ENCODE data around the gene ADGRD1.
A peak's percentile ranks its signal among the peaks of the same experiment; 100 is the strongest.
"Not testable (repeated sequence)": the region's sequence is repeated elsewhere in the genome, so short reads cannot be mapped to it uniquely, and the experiment has no call there.

The ADGRD1 gene

DNA sequence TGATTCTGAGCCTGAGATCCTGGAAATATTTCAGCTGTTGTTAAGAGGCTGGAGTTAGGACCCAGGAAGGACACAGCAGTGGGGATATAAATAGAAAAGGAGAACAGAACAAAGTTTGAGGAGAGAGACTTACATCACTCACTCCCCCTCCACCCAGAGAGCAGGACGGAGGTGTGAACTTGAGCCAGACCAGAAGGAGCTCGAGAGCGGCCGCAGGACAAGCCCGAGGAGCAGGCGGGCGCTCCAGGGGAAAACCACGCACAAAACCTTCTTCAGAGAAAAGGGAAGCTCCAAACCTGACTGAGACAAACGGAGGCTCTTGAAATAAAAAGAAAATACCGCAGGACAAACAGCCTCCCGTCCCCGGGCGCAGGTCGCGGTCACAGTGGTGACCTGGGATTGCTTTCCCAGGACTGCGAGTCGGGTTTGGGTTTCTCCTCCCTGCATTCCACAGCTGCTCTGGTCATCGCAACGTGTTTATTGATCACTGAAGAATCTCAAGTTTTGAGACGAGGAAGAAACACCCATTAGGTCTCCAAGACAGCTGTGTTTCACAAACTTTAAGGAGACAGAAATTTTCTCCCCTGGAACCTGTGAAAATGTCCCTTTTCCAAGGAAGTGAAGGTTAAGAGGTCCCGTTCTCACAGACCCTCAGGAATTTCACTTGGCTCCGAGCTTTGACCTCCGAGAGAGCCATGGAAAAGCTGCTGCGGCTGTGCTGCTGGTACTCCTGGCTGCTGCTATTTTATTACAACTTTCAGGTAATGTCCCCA, at the start of gene ADGRD1:
Gene ADGRD1, plus strand, starts transcription at position 137 of the 773 bp plus-strand sequence. Its CDS starts 559 bp downstream, at position 696.
- no peak within 1 kb of the TSS for H3K9ac ChIP-seq (ENCODE audit: low read depth in 1 of 2, low read length in 2 of 2)
- H3K9me3 ChIP-seq (ENCODE audit: control insufficient read depth in 1 of 2, low read length in 2 of 2) = peaks cover 4 to 6% of the 10 kb centered on the region in 2 donors
- no peaks in the 10 kb centered on the region for H3K36me3 ChIP-seq (ENCODE audit: control insufficient read depth in 1 of 2, insufficient read depth in 2 of 2, low read length in 2 of 2)
- peaks cover 0 to 5% of the 10 kb centered on the region in 2 donors for H3K4me1 ChIP-seq (ENCODE audit: control insufficient read depth in 1 of 2, insufficient read depth in 2 of 2, low read length in 2 of 2)
- no peak within 1 kb of the TSS for H3K27ac ChIP-seq (ENCODE audit: low read depth, low read length)
- peaks cover 5 to 11% of the 10 kb centered on the region in 2 donors for H3K27me3 ChIP-seq (ENCODE audit: control insufficient read depth in 1 of 2, insufficient read depth in 2 of 2, low read length in 2 of 2)
- H3K4me3 ChIP-seq (ENCODE audit: low read depth in 1 of 2, low read length in 2 of 2) = peak within 1 kb of the TSS; percentile 17 to 46

DNA sequence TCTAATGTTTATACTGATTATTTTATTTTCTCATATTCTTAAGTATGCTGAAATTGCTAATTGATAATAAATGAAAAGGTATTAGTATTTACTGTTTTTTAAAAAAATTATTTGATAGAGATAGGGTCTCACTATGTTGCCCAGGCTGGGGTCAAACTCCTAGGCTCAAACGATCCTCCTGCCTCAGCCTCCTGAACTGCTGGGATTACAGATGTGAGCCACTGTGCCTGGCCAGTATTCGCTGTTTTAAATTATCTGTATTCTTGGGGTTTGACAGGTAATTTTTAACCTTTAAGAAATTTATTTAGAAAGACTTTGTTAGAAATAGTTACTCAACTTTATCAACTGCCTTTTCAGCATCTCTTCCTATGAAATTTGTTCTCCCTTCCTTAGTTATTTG, 49.6 kb upstream of the ADGRD1 start:
- Histone ChIP-seq H3K9me3 (ENCODE audit: control insufficient read depth in 1 of 2, low read length in 2 of 2) (no peaks in the 10 kb centered on the region), H3K4me1 (ENCODE audit: control insufficient read depth in 1 of 2, insufficient read depth in 2 of 2, low read length in 2 of 2) (no peaks in the 10 kb centered on the region), H3K27me3 (ENCODE audit: control insufficient read depth in 1 of 2, insufficient read depth in 2 of 2, low read length in 2 of 2) (no peaks in the 10 kb centered on the region), H3K36me3 (ENCODE audit: control insufficient read depth in 1 of 2, insufficient read depth in 2 of 2, low read length in 2 of 2) (no peaks in the 10 kb centered on the region), H3K9ac (ENCODE audit: low read depth in 1 of 2, low read length in 2 of 2) (no peak overlapping the region), H3K27ac (ENCODE audit: low read depth, low read length) (no peak overlapping the region), H3K4me3 (ENCODE audit: low read depth in 1 of 2, low read length in 2 of 2) (no peak overlapping the region)

DNA sequence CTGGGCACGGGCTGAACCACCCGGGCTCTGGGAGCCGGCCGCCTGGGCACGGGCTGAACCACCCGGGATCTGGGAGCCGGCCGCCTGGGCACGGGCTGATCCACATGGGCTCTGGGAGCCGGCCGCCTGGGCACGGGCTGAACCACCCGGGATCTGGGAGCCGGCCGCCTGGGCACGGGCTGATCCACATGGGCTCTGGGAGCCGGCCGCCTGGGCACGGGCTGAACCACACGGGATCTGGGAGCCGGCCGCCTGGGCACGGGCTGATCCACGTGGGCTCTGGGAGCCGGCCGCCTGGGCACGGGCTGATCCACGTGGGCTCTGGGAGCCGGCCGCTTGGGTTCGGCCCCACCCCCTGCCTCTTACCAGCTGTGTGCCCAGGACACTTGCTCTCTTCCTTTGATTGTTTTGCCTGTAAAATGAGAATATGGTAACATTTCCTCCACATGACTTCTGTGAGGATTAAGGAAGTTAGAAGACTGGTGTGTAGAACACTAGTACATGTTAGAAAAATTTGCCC, 48.7 kb upstream of the ADGRD1 start:
- H3K27ac ChIP-seq (ENCODE audit: low read depth, low read length); H3K36me3 ChIP-seq (ENCODE audit: control insufficient read depth in 1 of 2, insufficient read depth in 2 of 2, low read length in 2 of 2); H3K4me3 ChIP-seq (ENCODE audit: low read depth in 1 of 2, low read length in 2 of 2); H3K9me3 ChIP-seq (ENCODE audit: control insufficient read depth in 1 of 2, low read length in 2 of 2); H3K9ac ChIP-seq (ENCODE audit: low read depth in 1 of 2, low read length in 2 of 2); H3K27me3 ChIP-seq (ENCODE audit: control insufficient read depth in 1 of 2, insufficient read depth in 2 of 2, low read length in 2 of 2); H3K4me1 ChIP-seq (ENCODE audit: control insufficient read depth in 1 of 2, insufficient read depth in 2 of 2, low read length in 2 of 2): not testable (repeated sequence)

DNA sequence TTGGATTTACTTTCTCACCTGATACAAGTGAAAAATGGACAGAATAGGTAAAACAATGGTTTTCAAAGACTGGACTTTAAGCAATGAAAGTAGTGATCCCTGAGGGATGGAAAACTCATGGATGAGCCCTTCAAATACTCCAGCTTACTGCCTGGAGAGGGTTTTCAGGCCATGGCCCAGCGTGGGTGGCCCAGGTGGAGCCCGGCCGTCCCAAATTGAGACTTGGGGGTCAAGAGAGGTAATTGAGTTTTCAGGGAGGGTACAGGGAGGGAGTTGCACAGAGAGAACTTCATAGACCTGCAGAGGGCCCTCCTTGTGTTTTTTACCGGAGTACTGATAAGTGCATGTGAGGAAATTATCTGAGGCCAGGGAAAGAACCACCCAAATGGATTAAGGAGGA, 44.6 kb upstream of the ADGRD1 start:
- H3K27me3 ChIP-seq (ENCODE audit: control insufficient read depth in 1 of 2, insufficient read depth in 2 of 2, low read length in 2 of 2) = no peaks in the 10 kb centered on the region

DNA sequence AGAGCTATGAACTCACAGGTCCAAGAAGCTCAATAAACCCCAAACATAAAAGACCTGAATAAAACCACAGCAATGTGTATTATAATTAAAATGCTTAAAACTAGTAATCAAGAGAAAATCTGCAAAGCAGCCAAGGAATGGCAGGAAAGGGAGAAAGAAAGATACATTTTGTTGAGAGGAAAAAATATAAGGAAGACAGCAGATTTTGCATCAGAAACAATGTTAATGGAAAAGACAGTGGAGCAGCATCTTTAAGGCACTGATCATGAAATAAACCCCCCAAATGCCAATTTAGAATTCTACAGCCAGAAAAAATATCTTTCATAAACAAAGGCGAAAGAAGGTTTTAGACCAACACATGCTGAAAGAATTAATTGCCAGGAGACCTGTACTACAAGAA, 42.5 kb upstream of the ADGRD1 start:
- Histone ChIP-seq H3K9me3 (ENCODE audit: control insufficient read depth in 1 of 2, low read length in 2 of 2) (peaks cover 0 to 4% of the 10 kb centered on the region in 2 donors), H3K4me3 (ENCODE audit: low read depth in 1 of 2, low read length in 2 of 2) (no peak overlapping the region), H3K36me3 (ENCODE audit: control insufficient read depth in 1 of 2, insufficient read depth in 2 of 2, low read length in 2 of 2) (no peaks in the 10 kb centered on the region), H3K27ac (ENCODE audit: low read depth, low read length) (no peak overlapping the region), H3K27me3 (ENCODE audit: control insufficient read depth in 1 of 2, insufficient read depth in 2 of 2, low read length in 2 of 2) (peaks cover 0 to 5% of the 10 kb centered on the region in 2 donors), H3K4me1 (ENCODE audit: control insufficient read depth in 1 of 2, insufficient read depth in 2 of 2, low read length in 2 of 2) (no peaks in the 10 kb centered on the region), H3K9ac (ENCODE audit: low read depth in 1 of 2, low read length in 2 of 2) (no peak overlapping the region)

More for the DNA sequence above, 44.6 kb upstream of the ADGRD1 start:
- H3K9ac ChIP-seq (ENCODE audit: low read depth in 1 of 2, low read length in 2 of 2) = no peak overlapping the region
- peaks cover 0 to 4% of the 10 kb centered on the region in 2 donors for H3K9me3 ChIP-seq (ENCODE audit: control insufficient read depth in 1 of 2, low read length in 2 of 2)
- H3K4me3 ChIP-seq (ENCODE audit: low read depth in 1 of 2, low read length in 2 of 2) = no peak overlapping the region
- H3K27ac ChIP-seq (ENCODE audit: low read depth, low read length) = no peak overlapping the region
- H3K36me3 ChIP-seq (ENCODE audit: control insufficient read depth in 1 of 2, insufficient read depth in 2 of 2, low read length in 2 of 2) = no peaks in the 10 kb centered on the region
- H3K4me1 ChIP-seq (ENCODE audit: control insufficient read depth in 1 of 2, insufficient read depth in 2 of 2, low read length in 2 of 2) = no peaks in the 10 kb centered on the region

DNA sequence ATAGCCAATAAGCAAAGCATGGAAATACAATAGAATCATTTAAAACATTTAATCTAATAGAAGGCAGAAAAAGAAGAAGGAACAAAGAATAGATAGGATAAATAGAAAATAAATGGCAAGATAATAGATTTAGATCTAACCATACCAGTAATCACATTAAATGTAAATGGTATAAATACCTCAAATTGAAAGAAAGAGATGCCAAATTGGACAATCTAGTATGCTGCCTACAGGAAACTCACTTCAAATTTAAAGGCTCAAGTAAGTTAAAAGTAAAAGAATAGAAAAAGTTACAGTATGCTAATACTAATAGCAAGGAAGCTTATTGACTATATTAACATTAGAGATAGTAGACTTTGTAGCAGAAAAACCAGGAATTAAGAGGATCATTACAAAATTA, 41.8 kb upstream of the ADGRD1 start:
- Histone ChIP-seq H3K4me1 (ENCODE audit: control insufficient read depth in 1 of 2, insufficient read depth in 2 of 2, low read length in 2 of 2) (no peaks in the 10 kb centered on the region), H3K27ac (ENCODE audit: low read depth, low read length) (no peak overlapping the region), H3K9ac (ENCODE audit: low read depth in 1 of 2, low read length in 2 of 2) (no peak overlapping the region), H3K36me3 (ENCODE audit: control insufficient read depth in 1 of 2, insufficient read depth in 2 of 2, low read length in 2 of 2) (no peaks in the 10 kb centered on the region), H3K9me3 (ENCODE audit: control insufficient read depth in 1 of 2, low read length in 2 of 2) (peaks cover 0 to 4% of the 10 kb centered on the region in 2 donors), H3K27me3 (ENCODE audit: control insufficient read depth in 1 of 2, insufficient read depth in 2 of 2, low read length in 2 of 2) (peaks cover 0 to 12% of the 10 kb centered on the region in 2 donors), H3K4me3 (ENCODE audit: low read depth in 1 of 2, low read length in 2 of 2) (no peak overlapping the region)

DNA sequence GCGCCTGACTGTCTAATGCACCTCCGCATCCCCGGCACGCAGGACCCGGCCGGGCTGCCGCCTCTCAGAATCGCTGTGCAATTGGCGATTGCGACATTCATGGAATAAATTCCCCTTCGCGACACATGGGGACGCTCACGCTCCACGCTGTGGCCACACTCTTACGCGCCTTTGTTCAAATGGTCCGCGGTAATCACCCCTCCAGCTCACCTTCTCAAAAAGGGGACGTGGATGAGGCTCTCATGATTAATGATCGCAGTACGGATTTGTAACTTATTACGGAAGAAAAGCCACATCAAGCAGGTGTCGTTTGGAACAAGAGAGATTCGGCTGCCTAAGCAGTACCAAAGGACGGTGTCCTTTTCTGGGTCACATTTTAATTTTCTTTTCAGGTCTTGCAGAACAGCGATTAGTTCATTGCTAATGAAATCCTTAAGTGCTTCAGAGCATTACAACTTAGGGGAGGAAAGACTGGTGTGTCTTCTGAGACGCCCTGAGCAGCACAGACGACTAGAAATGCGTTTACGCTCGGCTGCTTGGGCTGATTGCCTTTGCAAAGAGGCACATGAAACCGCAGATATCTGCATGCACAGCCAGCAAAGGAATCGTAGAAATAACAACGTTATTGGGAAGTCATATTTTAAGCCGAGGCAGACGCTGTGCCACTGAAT, 37.3 kb upstream of the ADGRD1 start:
- no peak overlapping the region for H3K27ac ChIP-seq (ENCODE audit: low read depth, low read length)
- no peak overlapping the region for H3K9ac ChIP-seq (ENCODE audit: low read depth in 1 of 2, low read length in 2 of 2)
- no peaks in the 10 kb centered on the region for H3K4me1 ChIP-seq (ENCODE audit: control insufficient read depth in 1 of 2, insufficient read depth in 2 of 2, low read length in 2 of 2)
- no peaks in the 10 kb centered on the region for H3K36me3 ChIP-seq (ENCODE audit: control insufficient read depth in 1 of 2, insufficient read depth in 2 of 2, low read length in 2 of 2)
- H3K27me3 ChIP-seq (ENCODE audit: control insufficient read depth in 1 of 2, insufficient read depth in 2 of 2, low read length in 2 of 2) = peaks cover 9 to 16% of the 10 kb centered on the region in 2 donors
- H3K9me3 ChIP-seq (ENCODE audit: control insufficient read depth in 1 of 2, low read length in 2 of 2) = peaks cover 0 to 4% of the 10 kb centered on the region in 2 donors
- H3K4me3 ChIP-seq (ENCODE audit: low read depth in 1 of 2, low read length in 2 of 2) = no peak overlapping the region

DNA sequence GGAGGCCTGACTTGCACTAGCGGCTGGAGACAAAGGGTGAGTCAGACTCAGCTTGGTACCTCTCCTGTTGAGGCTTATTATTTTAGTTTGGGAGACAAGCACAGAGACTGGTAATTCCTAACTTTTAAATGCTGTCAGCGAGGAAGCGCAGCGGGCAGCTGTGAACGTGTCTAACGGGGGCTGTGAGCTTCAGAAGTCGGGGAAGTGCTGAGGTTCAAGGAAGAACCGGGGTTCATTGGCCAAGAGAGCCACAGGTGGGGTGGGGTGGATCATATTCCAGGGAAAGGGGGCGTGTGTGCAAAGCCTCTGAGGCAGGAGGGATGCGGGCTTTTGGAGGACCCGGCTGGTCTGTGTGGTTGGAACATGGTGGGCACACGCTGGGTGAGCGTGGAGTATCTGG, 36.1 kb upstream of the ADGRD1 start:
- H3K4me3 ChIP-seq (ENCODE audit: low read depth in 1 of 2, low read length in 2 of 2) = no peak overlapping the region
- H3K36me3 ChIP-seq (ENCODE audit: control insufficient read depth in 1 of 2, insufficient read depth in 2 of 2, low read length in 2 of 2) = no peaks in the 10 kb centered on the region
- H3K9ac ChIP-seq (ENCODE audit: low read depth in 1 of 2, low read length in 2 of 2) = no peak overlapping the region
- H3K9me3 ChIP-seq (ENCODE audit: control insufficient read depth in 1 of 2, low read length in 2 of 2) = no peaks in the 10 kb centered on the region
- H3K27me3 ChIP-seq (ENCODE audit: control insufficient read depth in 1 of 2, insufficient read depth in 2 of 2, low read length in 2 of 2) = peaks cover 9 to 16% of the 10 kb centered on the region in 2 donors
- H3K4me1 ChIP-seq (ENCODE audit: control insufficient read depth in 1 of 2, insufficient read depth in 2 of 2, low read length in 2 of 2) = no peaks in the 10 kb centered on the region
- no peak overlapping the region for H3K27ac ChIP-seq (ENCODE audit: low read depth, low read length)

DNA sequence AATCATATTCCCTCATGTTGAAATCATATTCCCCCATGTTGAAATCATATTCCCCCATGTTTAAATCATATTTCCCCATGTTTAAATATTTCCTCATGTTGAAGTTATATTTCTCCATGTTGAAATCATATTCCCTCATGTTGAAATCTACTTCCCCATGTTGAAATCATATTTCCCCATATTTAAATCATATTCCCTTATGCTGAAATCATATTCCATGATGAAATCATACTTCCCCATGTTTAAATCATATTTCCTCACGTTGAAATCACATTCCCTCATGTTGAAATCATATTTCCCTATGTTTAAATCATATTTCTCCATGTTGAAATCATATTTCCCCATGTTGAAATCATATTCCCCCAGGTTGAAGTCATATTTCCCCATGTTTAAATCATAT, 34.6 kb upstream of the ADGRD1 start:
- Histone ChIP-seq H3K9ac (ENCODE audit: low read depth in 1 of 2, low read length in 2 of 2) (no peak overlapping the region), H3K4me1 (ENCODE audit: control insufficient read depth in 1 of 2, insufficient read depth in 2 of 2, low read length in 2 of 2) (no peaks in the 10 kb centered on the region), H3K36me3 (ENCODE audit: control insufficient read depth in 1 of 2, insufficient read depth in 2 of 2, low read length in 2 of 2) (no peaks in the 10 kb centered on the region), H3K27ac (ENCODE audit: low read depth, low read length) (no peak overlapping the region), H3K27me3 (ENCODE audit: control insufficient read depth in 1 of 2, insufficient read depth in 2 of 2, low read length in 2 of 2) (peaks cover 9 to 16% of the 10 kb centered on the region in 2 donors), H3K9me3 (ENCODE audit: control insufficient read depth in 1 of 2, low read length in 2 of 2) (no peaks in the 10 kb centered on the region), H3K4me3 (ENCODE audit: low read depth in 1 of 2, low read length in 2 of 2) (no peak overlapping the region)

DNA sequence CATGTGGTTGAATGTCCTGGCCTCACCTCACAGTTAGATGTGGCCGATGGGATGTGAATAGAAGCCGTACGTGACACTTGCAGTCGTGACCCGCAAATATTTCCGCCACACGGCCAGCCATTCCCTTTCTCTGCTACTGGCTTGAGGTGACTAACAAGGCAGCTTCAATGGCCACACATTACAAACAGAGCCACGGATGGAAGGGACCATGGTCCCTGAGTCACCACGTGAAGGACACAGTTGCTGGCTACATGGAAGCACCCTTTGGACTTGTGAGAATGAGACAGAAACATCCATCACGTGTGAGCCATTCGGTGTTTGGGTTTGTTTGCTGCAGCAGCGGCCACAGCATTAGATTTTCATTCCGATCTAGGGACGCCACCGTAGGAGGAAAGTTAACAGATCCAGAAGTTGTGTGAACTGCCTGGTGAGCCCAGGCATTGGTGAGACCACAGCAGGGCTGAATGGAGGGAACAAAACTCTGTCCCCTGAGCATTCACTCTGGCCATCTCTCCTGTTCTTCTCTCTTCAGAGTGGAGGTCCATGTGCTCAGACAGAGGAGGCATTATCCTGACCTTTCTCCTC, 33.5 kb upstream of the ADGRD1 start:
- Histone ChIP-seq H3K27ac (ENCODE audit: low read depth, low read length) (no peak overlapping the region), H3K4me3 (ENCODE audit: low read depth in 1 of 2, low read length in 2 of 2) (no peak overlapping the region), H3K9ac (ENCODE audit: low read depth in 1 of 2, low read length in 2 of 2) (no peak overlapping the region), H3K9me3 (ENCODE audit: control insufficient read depth in 1 of 2, low read length in 2 of 2) (no peaks in the 10 kb centered on the region), H3K36me3 (ENCODE audit: control insufficient read depth in 1 of 2, insufficient read depth in 2 of 2, low read length in 2 of 2) (no peaks in the 10 kb centered on the region), H3K27me3 (ENCODE audit: control insufficient read depth in 1 of 2, insufficient read depth in 2 of 2, low read length in 2 of 2) (peaks cover 9 to 16% of the 10 kb centered on the region in 2 donors), H3K4me1 (ENCODE audit: control insufficient read depth in 1 of 2, insufficient read depth in 2 of 2, low read length in 2 of 2) (no peaks in the 10 kb centered on the region)

Measured in duodenal mucosa (tissue), 2 donors.